HG02642 (cell line): Measurements from ENCODE around the gene PPP1R26.

ENCODE experiments used
- ATAC-seq: cut with Tn5 transposase; IDR thresholded peaks from one replicate; pipeline ENCODE4 v1.9.1; 2021; ENCODE audit warnings: mild to moderate bottlenecking; ENCODE audit not compliant: unreplicated experiment, poor library complexity

Gene PPP1R26

DNA sequence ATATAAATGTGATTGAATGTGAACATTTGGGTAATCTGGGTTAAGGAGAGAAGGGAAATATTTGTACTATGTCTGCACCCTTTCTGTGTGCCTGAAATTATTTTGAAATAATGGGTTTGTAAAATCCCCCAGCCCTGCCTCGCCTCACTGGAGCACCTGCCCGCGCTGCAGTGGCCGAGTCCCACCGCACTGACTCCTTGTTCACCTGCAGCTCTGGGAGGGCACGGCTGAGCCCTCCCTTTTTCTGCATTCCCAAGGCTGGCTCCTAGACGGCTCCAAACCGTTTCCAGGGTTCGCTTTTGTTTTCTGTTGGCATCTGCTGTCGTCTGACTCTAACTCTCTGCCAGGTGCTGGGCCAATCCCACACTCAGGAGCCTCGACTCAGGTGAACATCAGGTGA is 17.6 kb upstream of the PPP1R26 start:
- ATAC-seq = no peak

DNA sequence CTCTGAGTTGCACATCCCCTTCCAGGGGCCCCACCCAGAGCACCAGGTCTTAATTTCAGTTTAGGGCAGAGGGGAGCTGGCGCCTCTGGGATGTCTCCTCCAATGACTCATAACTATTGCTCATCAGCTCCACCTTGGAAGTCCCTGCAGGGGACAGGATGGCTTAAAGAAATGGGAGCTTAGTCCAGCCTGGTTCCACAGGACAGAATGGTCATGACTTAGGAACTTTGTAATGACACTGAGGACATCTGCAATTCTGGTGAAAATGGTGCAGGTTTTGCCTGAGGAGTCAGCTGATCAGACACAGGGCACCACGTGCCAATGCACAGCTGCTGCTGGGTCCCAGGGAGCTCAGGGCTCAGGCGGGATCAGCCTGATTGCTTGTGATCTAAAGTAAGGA is 16.4 kb upstream of the PPP1R26 start:
- no peak for ATAC-seq

DNA sequence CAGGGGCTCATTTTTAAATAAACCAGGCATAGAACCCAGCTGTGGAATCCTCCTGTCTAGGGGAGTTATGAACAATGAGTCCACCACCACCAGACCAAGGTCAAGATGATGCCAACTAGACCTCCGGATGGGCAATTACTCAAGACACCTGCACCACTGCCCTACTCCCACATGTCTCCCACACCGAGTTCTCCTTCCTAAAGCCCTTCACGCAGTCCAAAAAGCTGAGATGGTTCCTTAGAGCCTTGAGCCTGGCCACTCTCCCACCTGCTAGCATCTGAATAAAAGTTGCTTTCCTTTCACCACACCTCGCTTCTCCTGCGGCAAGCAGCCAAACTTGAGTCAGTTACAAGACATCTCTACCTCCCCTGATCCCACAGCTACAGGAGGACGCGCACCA is 15.4 kb upstream of the PPP1R26 start:
- no peak for ATAC-seq

DNA sequence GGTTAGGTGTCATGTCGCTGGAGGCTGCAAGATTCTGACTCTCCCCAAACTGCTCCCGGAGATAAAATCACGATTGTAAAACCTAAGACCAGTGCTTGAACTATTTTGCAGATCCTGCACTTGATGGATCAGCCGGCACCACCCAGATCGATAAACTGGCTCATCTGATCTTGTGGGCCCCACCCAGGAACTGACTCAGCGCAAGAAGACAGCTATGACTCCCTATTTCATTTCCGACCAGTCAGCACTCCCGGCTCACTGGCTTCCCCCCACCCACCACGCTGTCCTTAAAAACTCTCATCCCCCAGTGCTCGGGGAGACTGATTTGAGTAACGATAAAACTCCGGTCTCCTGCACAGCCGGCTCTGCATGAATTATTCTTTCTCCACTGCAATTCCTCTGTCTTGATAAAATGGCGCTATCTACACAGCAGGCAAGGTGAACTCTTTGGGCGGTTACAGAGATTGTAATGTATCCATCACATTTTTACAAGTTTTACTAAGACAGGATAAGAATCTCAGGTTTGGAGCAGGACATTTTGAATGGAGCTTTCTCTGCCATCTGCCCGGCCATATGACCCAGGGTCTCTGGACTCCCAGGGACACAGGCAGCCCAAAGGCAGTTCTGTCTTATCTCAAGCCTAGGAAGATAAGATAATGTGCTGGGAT is 10.6 kb upstream of the PPP1R26 start:
- no peak for ATAC-seq

DNA sequence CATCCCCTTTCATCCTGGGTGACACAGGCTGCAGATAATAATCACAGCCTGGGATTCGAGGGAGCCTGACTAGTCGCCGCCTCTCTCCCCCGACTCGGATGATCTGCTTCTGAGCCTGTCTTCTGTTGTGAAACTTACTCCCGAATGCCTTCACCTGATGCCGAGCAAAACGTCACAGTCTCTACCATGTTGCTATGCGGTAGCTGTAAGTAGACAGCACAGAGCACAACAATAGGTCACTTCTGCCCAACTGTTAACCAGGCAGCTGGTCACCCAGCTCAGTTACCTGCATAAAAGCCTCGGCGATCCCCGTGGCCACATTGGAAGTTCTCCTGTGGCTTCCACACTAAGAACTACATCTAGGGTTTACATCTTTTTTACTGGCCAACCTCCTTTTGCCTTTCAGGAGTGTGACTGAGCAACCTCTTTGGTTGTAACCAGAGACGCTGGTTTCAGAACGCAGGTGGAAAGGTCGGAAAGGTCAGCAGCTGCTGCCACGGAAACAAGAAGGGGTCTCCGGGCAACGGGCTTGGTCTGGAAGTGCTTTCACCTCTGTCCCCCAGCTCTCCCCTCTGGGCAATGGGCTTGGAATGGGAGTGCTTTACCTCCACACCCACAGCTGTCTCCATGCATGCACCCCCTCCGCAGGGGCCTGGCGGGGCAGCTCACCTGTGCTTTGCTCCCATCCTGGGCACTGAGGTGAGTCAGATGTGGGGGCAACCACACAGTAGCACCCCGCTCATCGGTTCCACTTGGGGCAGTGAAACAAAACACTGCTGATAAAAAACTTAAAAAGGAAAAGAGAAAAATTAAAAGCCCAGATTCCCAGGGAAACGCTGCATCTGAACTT is 7.6 kb upstream of the PPP1R26 start:
- ATAC-seq = no peak

DNA sequence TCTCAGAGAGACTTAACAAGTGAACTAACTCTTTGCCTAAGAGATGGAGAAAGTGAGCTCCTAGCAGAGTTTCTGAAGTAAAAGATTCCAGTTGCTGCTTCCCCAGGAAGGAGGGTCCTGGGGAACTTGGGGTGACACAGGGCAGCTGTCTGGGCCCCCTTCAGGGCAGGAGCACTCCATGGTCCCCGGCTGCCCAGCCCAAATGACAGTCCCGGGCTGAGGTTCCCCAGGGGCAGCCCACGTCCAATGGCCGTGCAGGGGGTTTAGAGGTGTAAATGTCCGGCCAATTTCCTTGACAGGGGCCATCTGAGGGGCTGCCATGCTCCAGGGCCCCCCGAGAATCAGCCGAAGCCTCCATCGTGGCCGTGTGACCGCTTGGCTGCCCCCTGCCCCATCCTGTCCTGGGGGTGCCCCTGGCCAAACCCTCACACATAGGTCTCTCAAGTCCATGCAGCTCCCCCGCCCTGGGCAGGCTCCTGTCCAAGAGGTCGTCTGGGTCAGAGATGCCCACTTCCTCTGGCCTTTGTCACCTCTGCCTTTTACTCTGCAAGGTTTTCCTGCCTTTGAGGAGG is 5.5 kb upstream of the PPP1R26 start:
- no peak for ATAC-seq

DNA sequence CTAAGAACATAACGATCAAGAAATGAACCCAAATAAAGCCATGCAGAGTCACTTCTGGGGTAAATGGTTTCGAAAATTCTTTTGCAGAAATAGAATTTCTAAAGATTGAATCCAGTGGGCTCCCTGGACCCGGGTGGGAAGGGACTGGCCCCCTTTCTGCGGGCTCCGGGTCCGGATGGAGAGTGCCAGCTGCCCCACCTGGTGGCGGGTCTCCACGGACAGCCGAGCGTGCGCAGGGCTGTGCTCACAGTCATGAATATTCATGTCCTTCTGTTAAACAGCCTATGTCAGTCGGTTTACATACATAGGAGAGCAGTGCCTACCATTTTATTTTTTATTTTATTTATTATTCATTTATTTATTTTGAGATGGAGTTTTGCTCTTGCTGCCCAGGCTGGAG is 4.7 kb upstream of the PPP1R26 start:
- no peak for ATAC-seq

DNA sequence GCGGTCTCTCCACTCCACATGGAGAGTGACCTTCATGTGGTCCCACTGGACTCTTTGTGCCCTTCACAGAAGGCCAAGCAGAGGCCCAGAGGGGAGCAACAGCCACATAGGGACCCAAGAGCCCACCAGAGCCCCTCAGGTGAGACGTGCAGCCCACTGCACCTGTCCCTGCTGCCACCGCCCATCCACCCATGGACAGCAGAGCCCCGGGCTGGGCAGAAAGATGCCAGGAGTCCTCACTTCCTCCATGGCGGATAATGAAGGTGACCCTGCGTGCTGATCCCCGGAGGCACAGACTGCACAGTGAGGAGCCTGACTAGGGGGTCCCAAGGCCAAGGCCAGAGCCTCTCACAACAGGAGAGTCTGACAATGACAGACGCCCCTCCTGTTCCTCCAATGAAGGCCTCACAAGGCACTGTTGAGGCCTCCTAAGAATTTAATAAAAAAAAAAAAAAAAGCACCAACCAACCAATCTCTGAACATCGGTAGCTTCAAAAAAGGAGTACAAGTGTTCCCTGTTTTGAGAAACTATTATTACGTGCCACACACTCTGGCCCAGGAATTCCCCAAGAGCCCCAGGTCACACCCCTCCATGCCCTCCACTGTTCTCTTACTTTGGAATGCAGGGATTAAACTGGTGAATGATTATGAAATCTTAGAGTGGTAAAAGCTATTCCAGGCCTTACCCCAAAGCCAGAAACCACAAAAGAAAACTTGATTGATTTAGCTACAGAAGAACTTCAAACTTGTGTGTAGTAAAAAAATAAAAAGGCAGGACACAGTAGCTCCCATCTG is 2.8 kb upstream of the PPP1R26 start:
- ATAC-seq = no peak

DNA sequence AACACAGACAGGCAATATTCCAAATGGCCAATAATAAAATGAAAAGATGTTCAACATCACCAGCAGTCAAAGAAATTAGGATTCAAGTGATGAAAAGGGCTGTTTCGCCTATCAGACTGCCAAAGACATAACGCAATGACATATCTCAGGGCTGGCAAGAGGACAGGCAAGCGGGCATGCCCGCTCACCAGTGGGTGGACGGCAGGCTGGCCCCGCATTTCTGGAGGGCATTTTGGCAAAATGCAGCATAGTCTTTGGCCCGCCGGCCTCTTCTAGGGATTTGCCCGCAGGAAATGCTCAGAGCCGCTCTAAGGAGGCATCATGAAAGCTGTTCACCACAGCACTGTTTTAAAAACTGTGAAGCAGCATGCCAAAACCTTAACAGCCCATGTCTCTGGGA is 1.4 kb upstream of the PPP1R26 start:
- no peak for ATAC-seq

DNA sequence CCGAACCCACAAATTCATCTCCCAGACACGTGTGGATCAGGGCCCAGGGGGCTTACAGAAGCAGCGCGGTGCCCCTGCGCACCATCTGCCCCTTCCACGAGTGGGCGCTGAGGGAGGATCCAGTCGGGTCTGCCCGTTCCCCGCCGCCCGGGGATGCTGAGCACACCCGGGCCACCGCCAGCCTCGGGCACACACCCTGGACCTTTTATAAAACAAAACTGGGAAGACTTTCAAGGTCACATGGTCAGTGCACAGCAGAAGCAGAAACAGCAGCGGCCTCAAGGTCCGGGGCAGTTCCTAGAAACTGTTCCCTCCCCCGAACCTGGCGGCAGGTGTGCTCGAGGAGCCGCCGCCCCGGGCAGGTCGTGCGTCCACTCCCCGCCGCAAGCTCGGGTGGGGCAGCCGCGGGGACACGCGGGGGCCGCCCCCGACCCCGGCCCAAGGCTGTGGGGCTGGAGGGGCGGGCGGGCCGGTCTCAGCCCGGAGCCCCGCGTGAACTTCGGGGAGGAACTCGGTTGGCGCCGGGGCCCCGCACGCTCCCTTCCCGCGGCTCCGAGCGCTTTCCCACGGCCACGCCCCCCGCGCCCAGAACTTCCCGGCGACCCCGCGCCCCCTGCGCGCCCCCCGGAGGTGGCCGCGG is 633 bp upstream of the PPP1R26 start:
- ATAC-seq = no peak

DNA sequence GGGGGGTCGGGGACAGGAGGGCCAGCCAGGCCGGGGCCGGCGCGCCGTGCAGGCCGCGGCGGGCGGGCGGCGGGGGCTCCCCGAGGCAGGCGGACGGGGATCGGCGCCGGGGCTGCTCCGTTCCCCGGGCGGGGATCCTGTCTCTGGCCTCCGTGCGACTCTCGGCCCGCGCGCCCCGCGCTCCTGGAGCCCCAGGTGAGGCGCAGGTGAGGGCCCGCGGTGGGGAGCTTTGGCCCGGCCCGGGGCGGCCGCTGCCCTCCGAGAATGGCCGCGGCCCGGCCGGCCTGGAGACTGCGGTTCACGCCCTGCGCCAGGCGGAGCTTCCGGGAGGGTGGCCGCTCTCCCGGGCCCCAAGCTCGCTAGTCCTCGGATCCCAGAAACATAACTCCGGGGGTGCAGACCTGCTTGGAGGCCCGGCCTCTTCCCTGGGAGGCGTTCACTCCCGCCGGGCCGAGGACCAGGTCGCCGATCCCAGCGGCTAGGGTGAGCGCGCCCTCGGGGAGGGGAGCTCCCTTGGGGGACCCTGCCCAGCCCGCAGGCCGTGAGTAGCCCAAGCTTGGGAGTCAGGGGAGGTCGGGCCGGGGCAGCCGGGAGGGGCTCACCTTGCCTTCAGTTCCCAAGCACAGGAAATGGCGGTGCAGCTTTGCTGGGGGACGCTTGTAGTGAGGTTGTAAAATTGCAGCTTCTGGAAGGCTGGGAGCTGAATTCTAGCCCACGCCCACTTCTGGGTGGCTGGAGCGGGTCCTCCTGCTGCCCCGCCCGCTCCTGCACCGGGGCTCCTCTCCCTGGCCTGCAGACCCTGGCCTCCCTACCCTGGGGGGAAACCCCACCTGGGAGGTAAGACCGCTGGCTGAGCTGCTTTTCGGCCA is 723 bp downstream of the PPP1R26 start:
- no peak for ATAC-seq

DNA sequence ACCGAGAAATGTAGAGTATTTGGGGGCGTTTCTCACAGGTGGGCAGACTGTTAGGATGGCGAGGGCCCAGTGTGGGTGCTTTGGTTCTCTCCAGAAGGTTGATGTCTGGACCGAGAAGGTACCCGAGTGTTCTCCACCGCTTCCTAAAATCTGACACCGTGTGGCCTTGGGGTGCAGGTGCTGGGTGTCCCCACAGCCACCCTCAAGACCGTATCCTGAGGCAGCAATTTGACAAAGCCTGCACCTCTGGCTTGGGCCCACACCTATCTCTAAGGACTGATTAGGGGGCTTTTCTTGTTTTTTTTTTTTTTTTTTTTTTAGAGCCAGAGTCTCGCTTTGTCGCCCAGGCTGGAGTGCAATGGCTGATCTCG is 1.3 kb downstream of the PPP1R26 start:
- ATAC-seq = no peak

DNA sequence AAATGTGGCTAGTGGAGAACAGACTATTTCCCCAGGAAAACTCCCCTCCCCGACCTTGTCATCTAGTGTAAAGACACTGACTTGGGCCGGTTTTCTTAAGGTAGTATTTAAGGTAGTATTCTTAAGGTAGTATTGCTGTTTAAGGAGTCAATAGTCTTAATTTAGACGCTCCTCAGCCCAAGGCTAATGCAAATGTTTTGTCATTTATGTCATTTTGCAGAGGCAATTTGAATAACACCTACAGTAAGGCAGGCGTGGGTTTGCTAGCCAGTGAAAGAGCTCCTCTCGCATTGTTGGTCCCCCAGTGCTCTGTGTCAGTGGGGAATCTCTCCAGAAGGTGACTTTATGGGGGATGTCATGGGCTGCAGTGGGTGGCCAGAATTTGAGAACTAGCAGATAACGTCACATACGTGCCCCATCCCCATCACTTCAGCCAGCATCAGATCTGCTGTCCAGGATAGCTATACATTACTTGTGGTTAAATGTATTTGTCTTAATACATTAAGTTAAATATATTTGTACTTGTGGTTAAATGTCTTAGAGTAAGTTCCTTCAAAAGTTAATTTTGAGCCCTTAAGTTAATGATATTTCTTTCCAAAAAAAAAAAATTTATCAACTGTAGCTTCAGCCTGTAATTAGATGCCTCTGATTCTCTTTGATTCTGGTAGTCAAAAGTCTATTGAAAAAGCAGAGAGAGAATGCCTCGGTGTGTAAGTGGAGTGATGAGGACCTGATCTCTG is 2.6 kb downstream of the PPP1R26 start:
- ATAC-seq = no peak

DNA sequence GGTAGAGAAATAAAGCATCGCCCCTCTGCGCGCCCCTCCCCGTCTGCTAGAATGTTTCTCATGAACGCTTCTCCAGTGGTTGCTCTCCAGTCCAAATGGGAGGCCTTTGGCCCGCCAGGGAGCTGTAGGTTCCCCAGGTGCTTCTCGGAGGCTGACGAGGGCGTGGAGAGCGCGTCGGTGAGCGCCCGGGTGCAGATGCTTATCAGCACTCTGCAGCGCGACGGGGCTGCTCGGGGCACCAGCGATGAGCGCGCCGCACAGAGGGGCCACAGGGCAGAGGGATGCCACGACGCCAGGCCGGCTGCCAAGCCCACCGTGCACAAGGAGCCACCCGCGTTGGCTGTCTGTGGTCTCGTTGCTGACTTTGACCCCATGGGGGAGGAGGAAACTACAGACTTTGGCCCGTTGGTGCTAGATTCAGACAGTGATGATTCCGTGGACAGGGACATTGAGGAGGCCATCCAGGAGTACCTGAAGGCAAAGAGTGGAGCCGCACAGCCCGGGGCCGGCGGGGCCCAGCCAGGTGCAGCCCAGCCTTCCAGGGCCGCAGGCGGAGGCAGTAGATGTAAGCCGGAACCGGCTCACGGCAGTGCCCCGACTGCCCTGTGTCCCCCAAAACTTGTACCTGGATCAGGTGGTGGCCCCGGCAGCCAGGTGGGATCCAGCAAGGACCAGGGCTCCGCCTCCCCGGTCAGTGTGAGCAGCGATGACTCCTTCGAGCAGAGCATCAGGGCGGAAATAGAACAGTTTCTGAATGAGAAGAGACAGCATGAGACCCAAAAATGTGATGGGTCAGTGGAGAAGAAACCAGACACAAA is 5.1 kb downstream of the PPP1R26 start:
- no peak for ATAC-seq

DNA sequence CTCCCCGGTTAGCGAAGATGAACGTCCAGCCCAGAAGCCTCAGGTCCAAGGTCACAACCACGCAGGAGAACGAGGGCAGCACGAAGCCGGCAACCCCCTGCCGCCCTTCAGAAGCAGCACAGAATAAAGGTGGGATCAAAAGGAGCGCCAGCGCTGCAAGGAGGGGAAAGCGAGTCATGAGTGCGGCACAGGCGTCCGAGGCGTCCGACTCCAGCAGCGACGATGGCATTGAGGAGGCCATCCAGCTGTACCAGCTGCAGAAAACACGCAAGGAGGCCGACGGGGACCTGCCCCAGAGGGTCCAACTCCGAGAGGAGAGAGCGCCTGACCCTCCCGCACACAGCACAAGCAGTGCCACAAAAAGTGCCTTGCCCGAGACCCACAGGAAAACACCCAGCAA is 5.8 kb downstream of the PPP1R26 start:
- no peak for ATAC-seq

DNA sequence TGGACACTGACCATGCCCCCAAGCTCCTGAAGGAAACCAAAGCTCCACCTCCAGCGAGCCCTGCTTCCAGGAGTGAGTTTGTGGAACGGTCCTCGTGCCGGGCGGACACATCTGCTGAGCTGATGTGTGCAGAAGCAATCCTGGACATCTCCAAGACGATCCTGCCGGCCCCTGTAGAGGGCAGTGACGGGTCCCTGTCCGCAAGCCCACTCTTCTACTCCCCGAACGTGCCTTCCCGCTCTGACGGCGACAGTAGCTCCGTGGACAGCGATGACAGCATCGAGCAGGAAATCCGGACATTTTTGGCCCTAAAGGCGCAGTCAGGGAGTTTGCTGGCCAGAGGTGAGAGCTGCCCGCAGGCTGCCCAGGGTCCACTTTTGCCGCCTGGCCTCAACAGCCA is 6.2 kb downstream of the PPP1R26 start:
- no peak for ATAC-seq

DNA sequence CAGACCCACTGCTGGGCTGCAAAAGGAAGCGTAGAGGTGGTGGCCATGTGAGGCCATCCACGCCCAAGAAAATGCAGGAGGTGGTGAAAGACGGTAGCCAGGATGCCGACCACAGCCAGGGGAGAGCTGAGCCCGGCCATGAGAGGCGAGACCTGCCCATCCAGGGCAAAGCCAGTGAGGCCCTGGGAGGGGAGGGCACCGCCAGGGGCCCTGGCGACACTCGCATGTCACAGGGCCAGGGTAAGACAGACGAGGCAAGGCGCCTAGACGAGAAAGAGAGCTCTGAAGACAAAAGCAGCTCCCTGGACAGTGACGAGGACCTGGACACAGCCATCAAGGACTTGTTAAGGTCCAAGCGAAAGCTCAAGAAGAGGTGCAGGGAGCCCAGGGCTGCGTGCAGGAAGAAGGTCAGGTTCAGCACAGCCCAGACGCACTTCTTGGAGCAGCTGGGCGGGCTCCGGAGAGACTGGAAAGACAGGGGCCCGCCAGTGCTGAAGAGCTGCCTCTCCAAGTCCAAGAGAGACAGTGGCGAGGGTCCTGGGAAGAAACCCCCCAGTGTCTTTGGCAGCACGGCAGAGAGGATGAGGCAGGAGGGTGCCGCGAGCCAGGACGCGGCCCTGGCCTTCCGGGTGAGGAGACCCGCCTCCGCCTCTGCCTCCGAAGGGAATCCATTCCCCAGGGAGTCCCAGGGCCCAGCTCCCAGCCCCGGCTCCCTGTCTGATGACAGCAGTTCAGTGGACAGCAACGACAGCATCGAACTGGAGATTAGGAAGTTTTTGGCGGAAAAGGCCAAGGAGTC is 6.9 kb downstream of the PPP1R26 start:
- no peak for ATAC-seq
